ENCODE results near the gene TMEM81. TPM values are rescaled to one million over a fixed set of nuclear protein-coding genes. Genes with fewer than 3 reads are reported as not detected.

Gene TMEM81
- polyA plus RNA-seq, 1 donor (not counting 4 experiments of a cell fraction or from before 2014, with no cell fraction given), result 1.4 TPM

DNA sequence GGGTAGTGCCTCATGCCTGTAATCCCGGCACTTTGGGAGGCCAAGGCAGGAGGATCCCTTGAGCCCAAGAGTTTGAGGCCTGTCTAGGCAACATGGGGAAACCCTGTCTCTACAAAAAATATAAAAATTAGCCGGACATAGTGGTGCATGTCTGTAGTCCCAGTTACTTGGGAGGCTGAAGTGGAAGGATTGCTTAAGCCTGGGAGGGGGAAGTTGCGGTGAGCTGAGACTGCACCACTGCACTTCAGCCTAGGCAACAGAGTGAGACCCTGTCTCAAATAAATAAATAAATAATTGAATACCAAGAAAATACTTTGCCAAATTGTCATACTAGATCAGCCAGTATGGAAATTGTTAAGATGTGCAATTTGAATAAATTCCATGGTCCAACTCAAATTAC is 43.4 kb upstream of the TMEM81 start:
- Histone ChIP-seq H3K27ac (ENCODE audit: control insufficient read depth, insufficient read depth, low read length) (no peak overlapping the region), H4K20me1 (ENCODE audit: control insufficient read depth, extremely low read depth, insufficient read depth, low read length) (no peaks in the 10 kb centered on the region), H3K4me2 (ENCODE audit: control insufficient read depth, extremely low read depth, insufficient read depth, low read depth, low read length) (no peak overlapping the region), H3K9me3 (ENCODE audit: control insufficient read depth, low read depth, low read length) (no peaks in the 10 kb centered on the region), H3K4me3 (ENCODE audit: control insufficient read depth in 2 of 3, extremely low read depth in 1 of 3, insufficient read depth in 2 of 3, low read depth in 1 of 3, low read length in 3 of 3) (no peak overlapping the region), H3K9ac (ENCODE audit: control insufficient read depth, extremely low read depth, insufficient read depth, low read length) (no peak overlapping the region), H3K9me1 (ENCODE audit: control insufficient read depth, extremely low read depth, insufficient read depth, low read length) (no peaks in the 10 kb centered on the region), H3K4me1 (ENCODE audit: control insufficient read depth, extremely low read depth, insufficient read depth, low read length) (peaks cover 3% of the 10 kb centered on the region), H3K79me2 (ENCODE audit: control insufficient read depth, insufficient read depth, low read length) (no peaks in the 10 kb centered on the region), H3K27me3 (ENCODE audit: control insufficient read depth, extremely low read depth, insufficient read depth, low read length) (no peaks in the 10 kb centered on the region), H3K36me3 (ENCODE audit: control insufficient read depth in 2 of 2, extremely low read depth in 1 of 2, insufficient read depth in 2 of 2, low read length in 2 of 2) (no peaks in the 10 kb centered on the region), H2AFZ (ENCODE audit: control insufficient read depth, low read length) (no peak overlapping the region)
- no peak for TF ChIP-seq EZH2 (IDR thresholded peaks at IDR 0.05; ENCODE audit: low read length)
- TF ChIP-seq, protein P1, sequence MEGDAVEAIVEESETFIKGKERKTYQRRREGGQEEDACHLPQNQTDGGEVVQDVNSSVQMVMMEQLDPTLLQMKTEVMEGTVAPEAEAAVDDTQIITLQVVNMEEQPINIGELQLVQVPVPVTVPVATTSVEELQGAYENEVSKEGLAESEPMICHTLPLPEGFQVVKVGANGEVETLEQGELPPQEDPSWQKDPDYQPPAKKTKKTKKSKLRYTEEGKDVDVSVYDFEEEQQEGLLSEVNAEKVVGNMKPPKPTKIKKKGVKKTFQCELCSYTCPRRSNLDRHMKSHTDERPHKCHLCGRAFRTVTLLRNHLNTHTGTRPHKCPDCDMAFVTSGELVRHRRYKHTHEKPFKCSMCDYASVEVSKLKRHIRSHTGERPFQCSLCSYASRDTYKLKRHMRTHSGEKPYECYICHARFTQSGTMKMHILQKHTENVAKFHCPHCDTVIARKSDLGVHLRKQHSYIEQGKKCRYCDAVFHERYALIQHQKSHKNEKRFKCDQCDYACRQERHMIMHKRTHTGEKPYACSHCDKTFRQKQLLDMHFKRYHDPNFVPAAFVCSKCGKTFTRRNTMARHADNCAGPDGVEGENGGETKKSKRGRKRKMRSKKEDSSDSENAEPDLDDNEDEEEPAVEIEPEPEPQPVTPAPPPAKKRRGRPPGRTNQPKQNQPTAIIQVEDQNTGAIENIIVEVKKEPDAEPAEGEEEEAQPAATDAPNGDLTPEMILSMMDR (optimal IDR thresholded peaks at IDR 0.05 in 1 of 3, IDR thresholded peaks at IDR 0.05 in 1 of 3, conservative IDR thresholded peaks at IDR 0.05 in 1 of 3; ENCODE audit: extremely low read depth in 1 of 3, insufficient read depth in 2 of 3, low read length in 3 of 3), result no peak
- dilution Hi-C loops (cut with MboI; ENCODE audit: extremely low pct_ligation_motif_present, low sequenced_read_pairs), result no loop called here
- DNase-seq (ENCODE audit: low read depth, low spot score) (no peak), FAIRE-seq (no peak)

DNA sequence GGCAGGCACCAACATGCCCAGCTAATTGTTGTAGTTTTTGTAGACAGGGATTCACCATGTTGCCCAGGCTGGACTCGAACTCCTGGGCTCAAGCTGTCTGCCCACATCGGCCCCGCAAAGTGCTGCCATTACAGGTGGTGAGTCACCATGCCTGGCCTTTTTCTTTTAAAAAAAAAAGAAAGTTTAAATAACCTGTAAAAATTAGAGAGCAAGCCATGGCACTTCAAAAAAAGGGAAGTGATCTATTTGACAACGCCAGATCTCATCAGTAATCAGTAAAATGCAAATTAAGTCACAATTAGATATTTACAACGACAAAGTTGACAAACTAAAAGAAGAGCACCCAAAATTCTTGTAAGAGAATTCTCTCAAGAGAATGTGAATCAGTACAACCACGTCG is 40.5 kb upstream of the TMEM81 start:
- no peak for TF ChIP-seq EZH2 (IDR thresholded peaks at IDR 0.05; ENCODE audit: low read length)
- TF ChIP-seq, protein P1 (optimal IDR thresholded peaks at IDR 0.05 in 1 of 3, IDR thresholded peaks at IDR 0.05 in 1 of 3, conservative IDR thresholded peaks at IDR 0.05 in 1 of 3; ENCODE audit: extremely low read depth in 1 of 3, insufficient read depth in 2 of 3, low read length in 3 of 3), result no peak
- no peak overlapping the region for H3K4me2 ChIP-seq (ENCODE audit: control insufficient read depth, extremely low read depth, insufficient read depth, low read depth, low read length)
- H3K9ac ChIP-seq (ENCODE audit: control insufficient read depth, extremely low read depth, insufficient read depth, low read length), result no peak overlapping the region
- no peaks in the 10 kb centered on the region for H3K27me3 ChIP-seq (ENCODE audit: control insufficient read depth, extremely low read depth, insufficient read depth, low read length)
- H3K9me3 ChIP-seq (ENCODE audit: control insufficient read depth, low read depth, low read length), result no peaks in the 10 kb centered on the region
- FAIRE-seq (no peak), DNase-seq (ENCODE audit: low read depth, low spot score) (no peak)
- H2AFZ ChIP-seq (ENCODE audit: control insufficient read depth, low read length), result no peak overlapping the region
- H3K4me3 ChIP-seq (ENCODE audit: control insufficient read depth in 2 of 3, extremely low read depth in 1 of 3, insufficient read depth in 2 of 3, low read depth in 1 of 3, low read length in 3 of 3), result no peak overlapping the region
- H3K9me1 ChIP-seq (ENCODE audit: control insufficient read depth, extremely low read depth, insufficient read depth, low read length), result no peaks in the 10 kb centered on the region
- dilution Hi-C loops (cut with MboI; ENCODE audit: extremely low pct_ligation_motif_present, low sequenced_read_pairs), result no loop called here
- no peak overlapping the region for H3K27ac ChIP-seq (ENCODE audit: control insufficient read depth, insufficient read depth, low read length)
- H3K36me3 ChIP-seq (ENCODE audit: control insufficient read depth in 2 of 2, extremely low read depth in 1 of 2, insufficient read depth in 2 of 2, low read length in 2 of 2), result no peaks in the 10 kb centered on the region
- H3K4me1 ChIP-seq (ENCODE audit: control insufficient read depth, extremely low read depth, insufficient read depth, low read length), result peaks cover 15% of the 10 kb centered on the region
- no peaks in the 10 kb centered on the region for H4K20me1 ChIP-seq (ENCODE audit: control insufficient read depth, extremely low read depth, insufficient read depth, low read length)
- H3K79me2 ChIP-seq (ENCODE audit: control insufficient read depth, insufficient read depth, low read length), result peaks cover 21% of the 10 kb centered on the region

Measured in keratinocyte (primary cell).